ENCODE data around the gene C20orf144. TPM values are rescaled to one million over a fixed set of nuclear protein-coding genes. Genes with fewer than 3 reads are reported as not detected.

C20orf144 gene
- total and polyA plus RNA-seq, 9 of the 15 experiments (the other 6 are each of a cell fraction or from before 2014, with no cell fraction given): 0.04 to 0.23 (median 0.11) TPM; not detected in 2

GRCh38 chr20:33710681-33711445 lies 48.7 kb downstream of the C20orf144 start:
- Histone ChIP-seq H4K20me1 (replicated peaks; ENCODE audit: control insufficient read depth, insufficient read depth, low read length) (no peaks in the 10 kb centered on the region), H3K4me2 (ENCODE audit: insufficient read depth, low read length) (0 out of 2 replicates have a peak overlapping the region, but pooled peaks have one; percentile 3)

GRCh38 chr20:33711446-33711738 lies 49.3 kb downstream of the C20orf144 start:
- ATAC-seq: no peak
- intact Hi-C loops (cut with micrococcal nuclease): no loop called here
- Histone ChIP-seq H3K9me1 (ENCODE audit: control insufficient read depth, insufficient read depth, low read length) (no peaks in the 10 kb centered on the region), H3K27ac (ENCODE audit: extremely low read depth, low read depth, low read length) (no peak overlapping the region), H3K4me3 (no peak overlapping the region), H3K79me2 (ENCODE audit: control insufficient read depth, insufficient read depth, low read length) (no peaks in the 10 kb centered on the region), H3K9me3 (replicated peaks; ENCODE audit: control insufficient read depth, insufficient read depth, low read depth, low read length) (no peaks in the 10 kb centered on the region), H3K36me3 (ENCODE audit: control insufficient read depth, insufficient read depth, low read length) (peaks cover 30% of the 10 kb centered on the region; the same call in 2 of the 3 replicates), H3K9ac (ENCODE audit: insufficient read depth in 1 of 2, low read depth in 2 of 2, low read length in 2 of 2) (peak overlapping the region in 1 of 2 experiments; percentile 85; a peak in 2 of 4 replicates), H4K20me1 (replicated peaks; ENCODE audit: control insufficient read depth, insufficient read depth, low read length) (no peaks in the 10 kb centered on the region), H3K4me1 (replicated peaks in 1 of 2; ENCODE audit: control insufficient read depth in 2 of 2, insufficient read depth in 2 of 2, low read length in 2 of 2) (peaks cover 19 to 27% of the 10 kb centered on the region in 2 experiments), H2AFZ (ENCODE audit: low read depth, low read length) (no peak overlapping the region), H3K4me2 (ENCODE audit: insufficient read depth, low read length) (no peak overlapping the region), H3K27me3 (ENCODE audit: control insufficient read depth in 2 of 2, insufficient read depth in 2 of 2, low read length in 2 of 2) (no peaks in the 10 kb centered on the region)
- no peak for FAIRE-seq
- 54% methylated on average over 1 of the region's 1 CpG for WGBS (ENCODE audit: insufficient coverage, low coverage, missing lambda C conversion rate)
- TF ChIP-seq ZNF197 (CRISPR knock-in tag; IDR thresholded peaks at IDR 0.05; ENCODE audit: low read depth) (no peak), RB1 (IDR thresholded peaks at IDR 0.05; ENCODE audit: low read depth) (no peak), ZHX1 (conservative IDR thresholded peaks at IDR 0.05; ENCODE audit: low read length) (no peak), ZNF282 (CRISPR knock-in tag; IDR thresholded peaks at IDR 0.05) (no peak), ARHGAP35 (IDR thresholded peaks at IDR 0.05; ENCODE audit: partially characterized antibody) (no peak), MAZ (CRISPR knock-in tag; conservative IDR thresholded peaks at IDR 0.05 in 1 of 2, IDR thresholded peaks at IDR 0.05 in 1 of 2) (no peak), NUFIP1 (IDR thresholded peaks at IDR 0.05; ENCODE audit: partially characterized antibody) (no peak), NCOA2 (IDR thresholded peaks at IDR 0.05; ENCODE audit: partially characterized antibody in 2 of 2) (no peak), TRIM28 (IDR thresholded peaks at IDR 0.05) (no peak), SUPT5H (IDR thresholded peaks at IDR 0.05) (no peak), ZNF384 (IDR thresholded peaks at IDR 0.05; ENCODE audit: low read depth, low read length) (no peak), SIX5 (IDR thresholded peaks at IDR 0.05; ENCODE audit: borderline replicate concordance in 1 of 2, insufficient read depth in 1 of 2, low read depth in 1 of 2, low read length in 2 of 2) (no peak)
- CTCF ChIA-PET (ENCODE audit: low intra/inter-chr PET ratio): no interaction called here
- no TSS peak for BruUV-seq (replicated peaks)
- DNase-seq (ENCODE audit: extremely low read depth in 1 of 4, low spot score in 3 of 4): no peak
- in situ Hi-C loops (cut with MboI): no loop called here
- POLR2A ChIA-PET: interaction anchor here (1.1 to 1.2 kb wide), 2 partner anchors 8 to 10 kb away, joined by 4 to 5 read pairs; partner anchors contain the start of gene PXMP4

More at GRCh38 chr20:33710681-33711445, 48.7 kb downstream of the C20orf144 start:
- Histone ChIP-seq H3K4me3 (no peak overlapping the region), H3K9ac (ENCODE audit: insufficient read depth in 1 of 2, low read depth in 2 of 2, low read length in 2 of 2) (peak overlapping the region in 1 of 2 experiments; percentile 85; a peak in 2 of 4 replicates), H3K36me3 (ENCODE audit: control insufficient read depth, insufficient read depth, low read length) (peaks cover 31% of the 10 kb centered on the region; the same call in 2 of the 3 replicates), H3K9me3 (replicated peaks; ENCODE audit: control insufficient read depth, insufficient read depth, low read depth, low read length) (no peaks in the 10 kb centered on the region), H3K79me2 (ENCODE audit: control insufficient read depth, insufficient read depth, low read length) (no peaks in the 10 kb centered on the region), H3K4me1 (replicated peaks in 1 of 2; ENCODE audit: control insufficient read depth in 2 of 2, insufficient read depth in 2 of 2, low read length in 2 of 2) (peaks cover 19 to 27% of the 10 kb centered on the region in 2 experiments), H3K27me3 (ENCODE audit: control insufficient read depth in 2 of 2, insufficient read depth in 2 of 2, low read length in 2 of 2) (no peaks in the 10 kb centered on the region), H3K27ac (ENCODE audit: extremely low read depth, low read depth, low read length) (peak overlapping the region; percentile 15; the same call in 2 of the 3 replicates), H2AFZ (ENCODE audit: low read depth, low read length) (no peak overlapping the region), H3K9me1 (ENCODE audit: control insufficient read depth, insufficient read depth, low read length) (no peaks in the 10 kb centered on the region)
- in situ Hi-C loops (cut with MboI): no loop called here
- TF ChIP-seq ZKSCAN1 (IDR thresholded peaks at IDR 0.05; ENCODE audit: low read depth, low read length) (peak; percentile 79), ETS2 (tag; IDR thresholded peaks at IDR 0.05; ENCODE audit: borderline replicate concordance, poor library complexity, severe bottlenecking) (no peak), ZNF134 (CRISPR knock-in tag; conservative IDR thresholded peaks at IDR 0.05) (no peak), BHLHE40 (IDR thresholded peaks at IDR 0.05; ENCODE audit: low read length) (peak; percentile 43), TAF7 (tag; IDR thresholded peaks at IDR 0.05) (no peak)
- ChIA-PET POLR2A (interaction anchor here (1.1 kb wide), 1 partner anchor 9 kb away, joined by 5 read pairs; the partner anchor contains the start of gene PXMP4), CTCF (ENCODE audit: low intra/inter-chr PET ratio) (no interaction called here)
- intact Hi-C loops (cut with micrococcal nuclease): no loop called here
- ATAC-seq (no peak), FAIRE-seq (no peak), DNase-seq (ENCODE audit: extremely low read depth in 1 of 4, low spot score in 3 of 4) (no peak)
- WGBS (ENCODE audit: insufficient coverage, low coverage, missing lambda C conversion rate): 65% methylated on average over 12 of the region's 14 CpGs
- BruUV-seq (replicated peaks): no TSS peak

Measured in K562 (cell line).